Hepatocyte (in vitro differentiated cells): ENCODE results near the gene B4GALT7. TPM values are rescaled to one million over a fixed set of nuclear protein-coding genes. Genes with fewer than 3 reads are reported as not detected.

ENCODE experiments used
- polyA plus RNA-seq: library from polyadenylated mRNA; unstranded; fragments of >200 nt; fragmentation: Nextera tagmentation; extraction: Ambion mirVana; gene quantifications from 2 replicates; pipeline ENCODE4 v1.2.1, GENCODE V29; 2016
- total RNA-seq: library from RNA; depleted of rRNA; stranded (reverse); fragments of >200 nt; gene quantifications from 2 replicates; pipeline ENCODE4 v1.2.3, GENCODE V29; 2014

Gene B4GALT7
- total and polyA plus RNA-seq, 2 experiments from 2014 or later = 28.5 to 60.7 TPM

Other genes starting within 250 kb of the B4GALT7 start
- gene LMAN2, start 248.5 kb upstream of the B4GALT7 start, total RNA-seq = 357 and 366 TPM in 2 replicates
- 381 and 391 TPM in 2 replicates for gene LMAN2, start 248.5 kb upstream of the B4GALT7 start, polyA plus RNA-seq
- 26.1 and 36.5 TPM in 2 replicates for gene RGS14, start 242.2 kb upstream of the B4GALT7 start, total RNA-seq
- 30.7 and 37.0 TPM in 2 replicates for gene RGS14, start 242.2 kb upstream of the B4GALT7 start, polyA plus RNA-seq
- gene SLC34A1, start 215.7 kb upstream of the B4GALT7 start, total RNA-seq = 0.12 TPM in 1 of 2 replicates, not detected in the other
- gene SLC34A1, start 215.7 kb upstream of the B4GALT7 start, polyA plus RNA-seq = 0.33 TPM in 1 of 2 replicates, not detected in the other
- gene PFN3, start 199.5 kb upstream of the B4GALT7 start, total RNA-seq = not detected in 2 replicates
- not detected in 2 replicates for gene PFN3, start 199.5 kb upstream of the B4GALT7 start, polyA plus RNA-seq
- 16.5 and 18.2 TPM in 2 replicates for gene F12, start 190.6 kb upstream of the B4GALT7 start, total RNA-seq
- 46.6 and 49.8 TPM in 2 replicates for gene F12, start 190.6 kb upstream of the B4GALT7 start, polyA plus RNA-seq
- 29.3 and 31.6 TPM in 2 replicates for gene GRK6, start 173.5 kb upstream of the B4GALT7 start, total RNA-seq
- gene GRK6, start 173.5 kb upstream of the B4GALT7 start, polyA plus RNA-seq = 27.3 and 31.1 TPM in 2 replicates
- gene PRR7, start 153.3 kb upstream of the B4GALT7 start, total RNA-seq = 4.8 TPM in 2 replicates
- 11.7 and 14.3 TPM in 2 replicates for gene PRR7, start 153.3 kb upstream of the B4GALT7 start, polyA plus RNA-seq
- 83.7 and 107 TPM in 2 replicates for gene DBN1, start 126.5 kb upstream of the B4GALT7 start, total RNA-seq
- gene DBN1, start 126.5 kb upstream of the B4GALT7 start, polyA plus RNA-seq = 116 and 122 TPM in 2 replicates
- 43.5 and 57.1 TPM in 2 replicates for gene PDLIM7, start 102.5 kb upstream of the B4GALT7 start, total RNA-seq
- 143 and 156 TPM in 2 replicates for gene PDLIM7, start 102.5 kb upstream of the B4GALT7 start, polyA plus RNA-seq
- 3.3 and 3.5 TPM in 2 replicates for gene DOK3, start 90.3 kb upstream of the B4GALT7 start, total RNA-seq
- 2.6 and 3.1 TPM in 2 replicates for gene DOK3, start 90.3 kb upstream of the B4GALT7 start, polyA plus RNA-seq
- 45.0 and 65.9 TPM in 2 replicates for gene DDX41, start 83.2 kb upstream of the B4GALT7 start, total RNA-seq
- 42.8 and 50.7 TPM in 2 replicates for gene DDX41, start 83.2 kb upstream of the B4GALT7 start, polyA plus RNA-seq
- 31.4 and 67.6 TPM in 2 replicates for gene FAM193B, start 45.6 kb upstream of the B4GALT7 start, total RNA-seq
- gene FAM193B, start 45.6 kb upstream of the B4GALT7 start, polyA plus RNA-seq = 76.1 and 136 TPM in 2 replicates
- 171 and 187 TPM in 2 replicates for gene TMED9, start 7.9 kb upstream of the B4GALT7 start, total RNA-seq
- gene TMED9, start 7.9 kb upstream of the B4GALT7 start, polyA plus RNA-seq = 512 and 519 TPM in 2 replicates
- gene FAM153A, start 182.8 kb downstream of the B4GALT7 start, total RNA-seq = 0.27 and 1.6 TPM in 2 replicates
- gene FAM153A, start 182.8 kb downstream of the B4GALT7 start, polyA plus RNA-seq = 0.23 and 0.56 TPM in 2 replicates